Activated naive CD4-positive, alpha-beta T cell treated with anti-CD3 and anti-CD28 coated beads for 36 hours (primary cell): Measurements from ENCODE around the gene SYCP1. TPM values are rescaled to one million over a fixed set of nuclear protein-coding genes. Genes with fewer than 3 reads are reported as not detected.

Experiments
- CTCF ChIA-PET: fragments of 350-600 bp; sonication (Branson Sonifier 250); formaldehyde crosslinking; loops from one replicate; lab custom pipeline; 2021; ENCODE audit warnings: antibody characterized with exemption; lab: Charles Lee
- DNase-seq: peaks from one replicate; pipeline ENCODE4 v3.0.0-alpha.2; 2020
- H3K27ac Mint-ChIP-seq: one replicate; pipeline ENCODE4 v1.8.0; 2021; ENCODE audit warnings: mild to moderate bottlenecking, mixed read lengths
- H3K27me3 Mint-ChIP-seq: one replicate; pipeline ENCODE4 v1.8.0; 2021; ENCODE audit warnings: low read depth, mixed read lengths
- H3K36me3 Mint-ChIP-seq: one replicate; pipeline ENCODE4 v1.8.0; 2021; ENCODE audit warnings: low read depth, mixed read lengths
- H3K4me1 Mint-ChIP-seq: one replicate; pipeline ENCODE4 v1.8.0; 2021; ENCODE audit warnings: low read depth, mixed read lengths
- H3K4me3 Mint-ChIP-seq: one replicate; pipeline ENCODE4 v1.8.0; 2021; ENCODE audit warnings: mild to moderate bottlenecking, moderate library complexity, mixed read lengths
- H3K9me3 Mint-ChIP-seq: one replicate; pipeline ENCODE4 v1.8.0; 2021; ENCODE audit warnings: mixed read lengths
- intact Hi-C: fragments of 100-400 bp; cut with micrococcal nuclease; formaldehyde crosslinking; loops from one replicate; pipeline ENCODE4 v1.15.1; 2023
- total RNA-seq, 2 experiments: library from RNA; stranded (reverse); gene quantifications; one replicate each; pipeline ENCODE4 v1.2.3, GENCODE V29; 2021

Gene SYCP1
- total RNA-seq, 2 experiments from 2014 or later: not detected

- Mint-ChIP-seq H3K36me3 (no peaks in the 10 kb centered on the region), H3K27ac (no peak overlapping the region), H3K27me3 (no peaks in the 10 kb centered on the region), H3K9me3 (no peaks in the 10 kb centered on the region), H3K4me3 (no peak overlapping the region), H3K4me1 (no peaks in the 10 kb centered on the region)
- CTCF ChIA-PET: interaction anchor here (1.5 kb wide), 1 partner anchor 17 kb away, joined by 3 read pairs; no protein-coding TSS in a partner anchor
- DNase-seq: no peak
- intact Hi-C loops: no loop called here
Observed at GRCh38 chr1:115035652-115036051, 181.0 kb downstream of the SYCP1 start.

GRCh38 chr1:115036814-115037507 lies 182.3 kb downstream of the SYCP1 start:
- Mint-ChIP-seq H3K27ac (no peak overlapping the region), H3K4me3 (no peak overlapping the region), H3K9me3 (no peaks in the 10 kb centered on the region), H3K27me3 (no peaks in the 10 kb centered on the region), H3K4me1 (no peaks in the 10 kb centered on the region), H3K36me3 (no peaks in the 10 kb centered on the region)
- CTCF ChIA-PET: no interaction called here
- no peak for DNase-seq
- intact Hi-C loops: no loop called here

- CTCF ChIA-PET: interaction anchor here (0.6 to 0.8 kb wide), 2 partner anchors 12 to 40 kb away, joined by 3 to 8 read pairs; no protein-coding TSS in a partner anchor
Observed at GRCh38 chr1:115040501-115040900, 185.8 kb downstream of the SYCP1 start.

GRCh38 chr1:115041654-115042053 lies 187.0 kb downstream of the SYCP1 start:
- intact Hi-C loops: no loop called here
- no peak overlapping the region for H3K27ac Mint-ChIP-seq

More at GRCh38 chr1:115040501-115040900, 185.8 kb downstream of the SYCP1 start:
- Mint-ChIP-seq H3K4me3 (no peak overlapping the region), H3K4me1 (no peaks in the 10 kb centered on the region), H3K27me3 (no peaks in the 10 kb centered on the region), H3K27ac (no peak overlapping the region), H3K36me3 (peaks cover 7% of the 10 kb centered on the region), H3K9me3 (peaks cover 6% of the 10 kb centered on the region)
- DNase-seq: no peak
- intact Hi-C loops: no loop called here

More at GRCh38 chr1:115041654-115042053, 187.0 kb downstream of the SYCP1 start:
- H3K4me1 Mint-ChIP-seq: no peaks in the 10 kb centered on the region
- CTCF ChIA-PET: interaction anchor here (0.6 to 2.1 kb wide), 2 partner anchors 11 to 74 kb away, joined by 3 to 7 read pairs; no protein-coding TSS in a partner anchor
- H3K36me3 Mint-ChIP-seq: peaks cover 7% of the 10 kb centered on the region
- no peak overlapping the region for H3K4me3 Mint-ChIP-seq
- DNase-seq: no peak
- no peaks in the 10 kb centered on the region for H3K27me3 Mint-ChIP-seq
- H3K9me3 Mint-ChIP-seq: peaks cover 6% of the 10 kb centered on the region

Other genes with a start within 250 kb of the SYCP1 start
- under 1 TPM; 0.31 to 0.47 TPM for gene DENND2C, start 184.8 kb upstream of the SYCP1 start, total RNA-seq
- gene AMPD1, start 159.3 kb upstream of the SYCP1 start, total RNA-seq: not detected
- 10 to 100 TPM; 42.1 to 43.9 TPM for gene NRAS, start 138.1 kb upstream of the SYCP1 start, total RNA-seq
- gene CSDE1, start 96.9 kb upstream of the SYCP1 start, total RNA-seq: 100 to 1,000 TPM; 533 to 579 TPM
- gene SIKE1, start 74.2 kb upstream of the SYCP1 start, total RNA-seq: 10 to 100 TPM; 60.2 to 60.6 TPM
- gene TSHB, start 175.0 kb downstream of the SYCP1 start, total RNA-seq: not detected
- gene TSPAN2, start 234.6 kb downstream of the SYCP1 start, total RNA-seq: under 1 TPM; 0.86 to 0.91 TPM